Activated naive CD4-positive, alpha-beta T cell treated with anti-CD3 and anti-CD28 coated beads, Interleukin-2, amount 50 U/mL, for 72 hours (primary cell): ENCODE results near the gene DEGS2. TPM values are rescaled to one million over a fixed set of nuclear protein-coding genes. Genes with fewer than 3 reads are reported as not detected.

Experiments
- ATAC-seq, 2 donors: fragments of 150-1000 bp; cut with Tn5 transposase; 2 replicates each; pipeline ENCODE4 v1.10.0; 2021; ENCODE audit warnings: mild to moderate bottlenecking in 2 of 2, moderate library complexity in 2 of 2
- DNase-seq, 2 donors: peaks; one replicate each; pipeline ENCODE4 v3.0.0; 2021 to 2022; ENCODE audit warnings: low spot score in 2 of 2
- H3K27ac Mint-ChIP-seq, 2 donors: one replicate each; pipeline ENCODE4 v1.8.0; 2022; ENCODE audit warnings: mild to moderate bottlenecking in 2 of 2, mixed read lengths in 2 of 2
- H3K36me3 Mint-ChIP-seq, 2 donors: one replicate each; pipeline ENCODE4 v1.8.0; 2022; ENCODE audit warnings: mixed read lengths in 2 of 2
- H3K9me3 Mint-ChIP-seq, 2 donors: one replicate each; pipeline ENCODE4 v1.8.0; 2022; ENCODE audit warnings: mixed read lengths in 2 of 2
- total RNA-seq, 2 donors: library from RNA; stranded (reverse); gene quantifications; one replicate each; pipeline ENCODE4 v1.2.3, GENCODE V29; 2022

DEGS2 gene
- total RNA-seq, 2 donors from 2014 or later, result 1.4 to 3.2 TPM

DNA sequence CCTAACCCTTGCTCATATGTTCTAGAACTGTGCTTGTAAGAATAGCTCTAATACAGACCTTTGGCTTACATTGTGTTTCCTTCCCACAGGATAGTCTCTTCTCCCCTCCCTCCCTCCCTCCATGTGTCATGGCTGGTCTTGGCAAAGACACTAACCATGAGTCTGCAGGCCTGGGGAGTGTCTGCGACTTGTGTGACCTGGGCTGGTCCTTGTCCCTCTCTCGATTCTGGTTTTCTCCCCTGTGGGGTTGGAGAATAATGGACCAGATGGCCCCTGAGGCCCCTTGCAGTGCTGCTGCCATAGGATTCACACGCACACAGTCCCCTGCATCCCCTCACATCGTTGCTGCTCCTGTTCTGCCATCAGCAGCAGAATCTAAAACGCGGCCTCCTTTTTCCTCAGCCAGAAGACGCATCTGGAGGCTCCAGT is 30.3 kb downstream of the DEGS2 start:
- ATAC-seq (no peak), DNase-seq (no peak)
- no peaks in the 10 kb centered on the region for H3K9me3 Mint-ChIP-seq
- peaks cover 4 to 24% of the 10 kb centered on the region in 2 donors for H3K36me3 Mint-ChIP-seq
- H3K27ac Mint-ChIP-seq, result peak overlapping the region in 1 of 2 donors; percentile 51

GRCh38 chr14:100128688-100129087 is 30.8 kb downstream of the DEGS2 start:
- ATAC-seq (no peak), DNase-seq (no peak)
- Mint-ChIP-seq H3K36me3 (peaks cover 0 to 20% of the 10 kb centered on the region in 2 donors), H3K9me3 (no peaks in the 10 kb centered on the region), H3K27ac (no peak overlapping the region)

GRCh38 chr14:100127853-100128455 is 31.5 kb downstream of the DEGS2 start:
- ATAC-seq (no peak), DNase-seq (no peak)
- Mint-ChIP-seq H3K27ac (peak overlapping the region; percentile 56 to 72), H3K9me3 (no peaks in the 10 kb centered on the region), H3K36me3 (peaks cover 0 to 22% of the 10 kb centered on the region in 2 donors)

DNA sequence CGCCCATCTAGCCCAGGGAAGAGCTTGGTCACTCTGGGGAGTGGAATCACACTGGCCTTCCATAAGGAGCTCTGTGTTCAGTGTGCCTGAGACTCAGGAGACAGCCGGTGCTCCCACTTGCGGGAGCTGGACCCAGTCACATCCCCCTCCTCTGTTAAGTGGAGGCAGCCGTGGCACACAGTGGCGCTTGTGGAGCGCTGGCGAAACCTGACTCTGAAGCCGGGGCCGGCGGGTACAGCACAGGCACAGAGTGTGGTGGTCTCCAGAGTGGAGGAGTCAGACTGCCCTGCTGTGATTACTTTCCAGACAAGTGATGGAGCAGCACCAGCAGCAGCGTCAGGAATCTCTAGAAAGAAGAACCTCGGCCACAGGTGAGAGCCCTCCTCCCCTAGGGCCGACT is 33.0 kb downstream of the DEGS2 start:
- no peaks in the 10 kb centered on the region for H3K9me3 Mint-ChIP-seq
- DNase-seq (no peak), ATAC-seq (no peak)
- no peak overlapping the region for H3K27ac Mint-ChIP-seq
- H3K36me3 Mint-ChIP-seq, result peaks cover 0 to 22% of the 10 kb centered on the region in 2 donors

- H3K9me3 Mint-ChIP-seq, result no peaks in the 10 kb centered on the region
- H3K27ac Mint-ChIP-seq, result peak overlapping the region; percentile 70 to 89
- peaks cover 7 to 14% of the 10 kb centered on the region in 2 donors for H3K36me3 Mint-ChIP-seq
- DNase-seq (no peak), ATAC-seq (no peak)
Observed at GRCh38 chr14:100124551-100125088, 34.8 kb downstream of the DEGS2 start.

DNA sequence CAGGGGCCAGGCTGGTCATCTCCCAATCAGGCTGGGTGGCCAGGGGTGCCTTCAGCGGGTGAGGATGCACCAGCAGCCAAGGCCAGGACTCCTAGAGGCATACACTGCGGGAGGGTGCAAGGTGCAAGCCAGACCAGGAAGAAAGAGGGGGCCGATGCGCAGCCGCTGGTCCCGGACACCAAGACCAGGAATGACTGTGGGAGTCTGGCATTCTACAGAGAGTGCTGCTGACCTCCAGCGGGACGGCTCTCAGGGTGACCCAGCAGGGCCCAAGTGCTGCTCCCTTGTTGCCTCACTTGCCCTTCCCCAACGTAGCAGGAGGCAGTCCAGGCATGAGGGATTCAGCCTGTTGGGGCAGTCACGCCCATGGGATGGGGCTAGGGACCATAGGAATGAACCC is 35.8 kb downstream of the DEGS2 start:
- Mint-ChIP-seq H3K9me3 (no peaks in the 10 kb centered on the region), H3K36me3 (peaks cover 7 to 14% of the 10 kb centered on the region in 2 donors), H3K27ac (peak overlapping the region; percentile 80 to 82)
- ATAC-seq (no peak), DNase-seq (no peak)

- no peaks in the 10 kb centered on the region for H3K9me3 Mint-ChIP-seq
- H3K36me3 Mint-ChIP-seq, result peaks cover 7 to 14% of the 10 kb centered on the region in 2 donors
- DNase-seq (no peak), ATAC-seq (no peak)
- H3K27ac Mint-ChIP-seq, result peak overlapping the region; percentile 80 to 82
Observed at GRCh38 chr14:100122481-100123223, 36.8 kb downstream of the DEGS2 start.

GRCh38 chr14:100121643-100122480 is 37.6 kb downstream of the DEGS2 start:
- Mint-ChIP-seq H3K9me3 (no peaks in the 10 kb centered on the region), H3K36me3 (peaks cover 7 to 14% of the 10 kb centered on the region in 2 donors), H3K27ac (peak overlapping the region; percentile 28 to 90)
- DNase-seq, result no peak
- no peak for ATAC-seq

DNA sequence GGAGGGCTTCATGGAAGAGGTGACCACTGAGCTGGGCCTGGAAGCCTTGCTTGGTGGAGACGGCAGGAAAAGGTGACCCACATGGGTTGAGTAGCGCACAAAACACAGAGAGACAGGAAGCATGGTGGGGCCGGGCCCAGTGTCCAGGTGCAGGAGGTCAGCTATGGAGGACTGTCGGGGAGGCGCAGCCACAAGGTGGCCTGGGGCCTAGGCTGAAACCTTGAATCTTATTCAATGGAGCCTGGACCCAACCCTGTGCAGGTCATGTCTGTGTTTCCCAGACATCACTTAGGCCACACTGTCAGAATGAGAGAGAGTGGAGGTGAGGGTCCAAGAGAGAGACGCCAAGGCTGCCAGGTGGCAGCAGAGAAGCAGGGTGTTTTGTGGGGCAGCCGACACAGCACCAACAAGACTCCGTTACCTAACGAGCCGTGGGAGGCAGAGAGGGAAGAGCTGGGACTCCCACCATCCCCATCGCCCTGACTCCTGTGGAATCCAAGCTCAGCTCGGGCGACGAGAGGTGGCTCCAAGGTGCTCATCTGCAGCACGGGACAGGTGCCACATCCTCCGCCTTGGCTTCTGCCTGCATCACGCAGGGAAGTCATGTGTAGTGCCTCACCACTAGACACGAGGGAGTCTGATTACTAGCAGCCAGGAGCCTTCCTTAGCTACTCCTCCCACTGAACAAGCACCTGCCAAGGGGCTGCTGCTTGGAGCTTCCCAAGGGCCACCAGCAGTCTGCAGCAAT is 38.7 kb downstream of the DEGS2 start:
- H3K36me3 Mint-ChIP-seq, result peaks cover 7 to 14% of the 10 kb centered on the region in 2 donors
- H3K27ac Mint-ChIP-seq, result peak overlapping the region; percentile 80 to 90
- DNase-seq, result no peak
- no peak for ATAC-seq
- H3K9me3 Mint-ChIP-seq, result no peaks in the 10 kb centered on the region

DNA sequence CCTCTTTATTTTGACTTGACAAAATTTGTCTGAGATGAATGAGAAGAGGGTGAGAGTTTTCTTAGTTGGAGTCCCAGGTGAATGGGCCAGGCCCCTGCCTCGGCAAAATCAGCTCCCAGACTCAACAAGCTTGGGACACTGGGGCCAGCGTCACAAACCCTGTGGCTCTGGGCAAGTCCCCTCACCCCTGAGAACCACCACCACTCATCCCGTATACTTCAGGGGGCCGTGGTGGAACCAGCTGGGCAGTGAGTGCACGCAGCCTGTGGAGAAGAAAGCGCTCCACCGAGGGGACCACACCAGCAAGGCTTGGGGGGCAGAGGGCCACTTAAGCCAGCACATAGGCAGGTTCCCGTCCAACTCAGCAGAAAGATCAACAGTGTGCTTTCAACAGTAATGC is 40.2 kb downstream of the DEGS2 start:
- ATAC-seq, result no peak
- DNase-seq, result no peak
- peaks cover 5 to 7% of the 10 kb centered on the region in 2 donors for H3K36me3 Mint-ChIP-seq
- peak overlapping the region; percentile 80 to 96 for H3K27ac Mint-ChIP-seq
- H3K9me3 Mint-ChIP-seq, result no peaks in the 10 kb centered on the region

DNA sequence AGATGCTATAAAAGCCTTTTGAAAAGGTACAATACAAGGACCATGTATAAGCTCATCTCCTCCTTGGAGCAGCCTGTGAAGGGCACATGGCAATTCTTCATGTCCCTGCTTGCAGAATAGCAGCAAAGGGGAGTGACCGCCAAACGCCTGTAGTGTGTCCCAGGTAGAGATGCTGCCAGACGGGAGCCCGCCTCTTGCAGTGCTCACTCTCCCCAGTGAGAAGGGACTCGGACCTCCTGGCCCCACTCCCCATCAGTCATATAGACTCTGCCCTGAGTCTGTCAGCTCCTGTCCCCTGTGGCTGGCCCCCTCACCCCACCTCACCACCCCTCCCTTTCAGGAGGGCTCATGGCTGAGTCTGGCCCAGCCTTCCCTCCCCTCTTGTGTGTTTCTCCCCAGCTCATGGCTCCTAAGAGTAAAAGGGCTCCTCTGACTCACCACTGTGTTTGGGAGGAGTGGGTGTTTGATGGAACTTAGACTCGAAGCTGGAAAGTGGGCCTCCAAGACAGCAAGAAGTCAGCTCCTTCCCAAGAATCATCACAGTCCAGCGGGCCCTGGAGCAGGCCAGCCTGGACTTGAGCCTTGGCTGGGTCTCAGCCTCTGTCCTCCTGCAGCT is 40.9 kb downstream of the DEGS2 start:
- peak; percentile 22 to 35 for ATAC-seq
- no peak for DNase-seq
- Mint-ChIP-seq H3K27ac (peak overlapping the region; percentile 80 to 96), H3K36me3 (peaks cover 5 to 7% of the 10 kb centered on the region in 2 donors), H3K9me3 (no peaks in the 10 kb centered on the region)

GRCh38 chr14:100117633-100118395 is 41.6 kb downstream of the DEGS2 start:
- no peak for DNase-seq
- H3K9me3 Mint-ChIP-seq, result no peaks in the 10 kb centered on the region
- no peak for ATAC-seq

DNA sequence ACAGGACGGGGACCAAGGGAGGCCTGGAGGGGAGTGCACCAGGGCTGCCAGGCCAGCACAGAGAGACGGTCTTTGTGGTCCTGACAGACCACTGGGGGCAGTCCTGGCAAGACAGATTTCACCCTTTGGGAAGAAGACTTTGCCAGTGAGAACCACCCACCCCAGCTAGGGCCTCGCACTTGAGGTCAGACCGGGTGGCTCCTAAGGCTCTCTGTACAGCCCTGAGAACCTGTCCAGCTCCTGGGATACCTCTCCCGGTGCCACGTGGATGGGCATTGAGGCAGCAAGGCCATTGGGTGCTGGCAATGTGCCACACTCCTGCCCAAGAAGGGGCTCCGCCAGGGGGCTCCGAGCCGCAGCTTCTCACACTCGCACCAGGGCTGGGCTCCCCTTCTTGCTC is 42.4 kb downstream of the DEGS2 start:
- H3K9me3 Mint-ChIP-seq, result no peaks in the 10 kb centered on the region
- no peak for DNase-seq
- peaks cover 0 to 14% of the 10 kb centered on the region in 2 donors for H3K36me3 Mint-ChIP-seq
- H3K27ac Mint-ChIP-seq, result peak overlapping the region; percentile 80 to 96
- no peak for ATAC-seq

More at GRCh38 chr14:100117633-100118395, 41.6 kb downstream of the DEGS2 start:
- H3K36me3 Mint-ChIP-seq, result peaks cover 1 to 8% of the 10 kb centered on the region in 2 donors
- H3K27ac Mint-ChIP-seq, result peak overlapping the region; percentile 80 to 96

DNA sequence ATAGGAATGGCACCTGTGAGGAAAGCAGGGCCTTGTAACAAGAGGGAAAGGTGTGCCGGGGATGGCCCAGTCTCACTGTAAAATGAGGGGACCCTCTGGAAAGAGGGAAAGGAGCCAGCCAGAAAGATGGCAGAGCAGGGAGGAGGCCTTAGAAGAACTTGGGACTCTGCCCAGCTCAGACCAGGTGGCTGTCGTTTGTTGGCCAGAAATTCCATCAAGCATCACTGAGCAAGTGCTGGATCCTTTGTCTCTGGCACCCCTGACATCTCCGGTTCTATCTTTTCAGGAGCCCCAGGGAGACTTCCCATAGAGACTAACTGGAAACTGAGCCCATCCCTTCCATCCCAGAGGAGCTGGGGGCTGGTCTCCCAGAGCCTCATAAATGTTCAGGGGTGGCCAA is 43.3 kb downstream of the DEGS2 start:
- peaks cover 0 to 14% of the 10 kb centered on the region in 2 donors for H3K36me3 Mint-ChIP-seq
- DNase-seq (no peak), ATAC-seq (no peak)
- no peaks in the 10 kb centered on the region for H3K9me3 Mint-ChIP-seq
- H3K27ac Mint-ChIP-seq, result peak overlapping the region; percentile 80 to 92

GRCh38 chr14:100115726-100116125 is 43.7 kb downstream of the DEGS2 start:
- Mint-ChIP-seq H3K9me3 (no peaks in the 10 kb centered on the region), H3K36me3 (peaks cover 0 to 14% of the 10 kb centered on the region in 2 donors), H3K27ac (peak overlapping the region; percentile 52 to 92)
- DNase-seq, result no peak
- ATAC-seq, result no peak
